Measurements from ENCODE around the gene SLC19A1.

The SLC19A1 gene

DNA sequence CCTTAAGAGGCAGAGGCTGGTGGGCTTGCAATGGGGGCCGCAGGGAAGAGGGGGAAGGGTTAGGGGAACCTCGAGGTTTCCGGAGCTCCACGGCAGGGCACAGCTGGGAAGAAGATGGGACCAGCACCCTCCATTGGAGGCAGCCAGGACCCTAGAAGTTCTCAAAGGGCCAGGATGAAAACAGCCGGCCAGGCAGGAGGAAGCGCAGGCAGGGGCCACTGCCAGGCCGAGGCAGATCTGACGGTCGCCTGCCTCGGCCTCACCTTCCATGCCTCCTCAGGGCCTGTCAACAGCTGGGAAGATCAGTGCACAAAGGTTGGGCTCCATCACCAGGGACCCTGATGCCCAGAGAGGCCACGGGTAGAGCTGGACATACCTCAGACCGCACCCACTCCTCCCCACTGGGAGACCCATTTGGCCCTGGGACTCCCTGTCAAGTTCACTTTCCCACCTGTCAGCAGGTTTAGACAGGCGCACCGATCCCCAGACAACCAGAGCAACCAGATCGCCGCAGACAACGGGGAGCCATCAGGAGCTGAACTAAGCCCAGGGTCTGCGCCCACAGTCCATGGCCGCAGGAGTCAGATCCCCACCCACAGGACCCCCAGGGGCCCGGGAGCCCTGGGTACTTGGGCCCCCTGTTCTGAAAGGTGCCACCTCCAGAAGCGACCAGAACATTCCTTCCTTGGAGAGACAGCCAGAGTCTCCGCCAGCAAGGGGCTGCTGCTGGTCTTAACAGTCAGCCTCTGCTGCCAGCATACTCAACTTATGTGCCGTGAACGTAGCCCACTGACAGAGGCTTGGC, 2.2 kb downstream of the SLC19A1 start:
- peak overlapping the region; percentile 97 for H3K27ac ChIP-seq
- peaks cover 77 to 89% of the 10 kb centered on the region in 2 experiments for H3K4me1 ChIP-seq (ENCODE audit: control insufficient read depth in 1 of 2, insufficient read depth in 1 of 2, low read depth in 1 of 2, low read length in 1 of 2)
- peak overlapping the region; percentile 84 to 88 for H3K4me3 ChIP-seq (ENCODE audit: low read depth in 1 of 2, low read length in 1 of 2)
- H3K36me3 ChIP-seq: peaks cover 50% of the 10 kb centered on the region
- H3K27me3 ChIP-seq: no peaks in the 10 kb centered on the region
- TF ChIP-seq, protein P1, sequence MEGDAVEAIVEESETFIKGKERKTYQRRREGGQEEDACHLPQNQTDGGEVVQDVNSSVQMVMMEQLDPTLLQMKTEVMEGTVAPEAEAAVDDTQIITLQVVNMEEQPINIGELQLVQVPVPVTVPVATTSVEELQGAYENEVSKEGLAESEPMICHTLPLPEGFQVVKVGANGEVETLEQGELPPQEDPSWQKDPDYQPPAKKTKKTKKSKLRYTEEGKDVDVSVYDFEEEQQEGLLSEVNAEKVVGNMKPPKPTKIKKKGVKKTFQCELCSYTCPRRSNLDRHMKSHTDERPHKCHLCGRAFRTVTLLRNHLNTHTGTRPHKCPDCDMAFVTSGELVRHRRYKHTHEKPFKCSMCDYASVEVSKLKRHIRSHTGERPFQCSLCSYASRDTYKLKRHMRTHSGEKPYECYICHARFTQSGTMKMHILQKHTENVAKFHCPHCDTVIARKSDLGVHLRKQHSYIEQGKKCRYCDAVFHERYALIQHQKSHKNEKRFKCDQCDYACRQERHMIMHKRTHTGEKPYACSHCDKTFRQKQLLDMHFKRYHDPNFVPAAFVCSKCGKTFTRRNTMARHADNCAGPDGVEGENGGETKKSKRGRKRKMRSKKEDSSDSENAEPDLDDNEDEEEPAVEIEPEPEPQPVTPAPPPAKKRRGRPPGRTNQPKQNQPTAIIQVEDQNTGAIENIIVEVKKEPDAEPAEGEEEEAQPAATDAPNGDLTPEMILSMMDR (IDR thresholded peaks at IDR 0.05): no peak
- H3K9me3 ChIP-seq: no peaks in the 10 kb centered on the region

DNA sequence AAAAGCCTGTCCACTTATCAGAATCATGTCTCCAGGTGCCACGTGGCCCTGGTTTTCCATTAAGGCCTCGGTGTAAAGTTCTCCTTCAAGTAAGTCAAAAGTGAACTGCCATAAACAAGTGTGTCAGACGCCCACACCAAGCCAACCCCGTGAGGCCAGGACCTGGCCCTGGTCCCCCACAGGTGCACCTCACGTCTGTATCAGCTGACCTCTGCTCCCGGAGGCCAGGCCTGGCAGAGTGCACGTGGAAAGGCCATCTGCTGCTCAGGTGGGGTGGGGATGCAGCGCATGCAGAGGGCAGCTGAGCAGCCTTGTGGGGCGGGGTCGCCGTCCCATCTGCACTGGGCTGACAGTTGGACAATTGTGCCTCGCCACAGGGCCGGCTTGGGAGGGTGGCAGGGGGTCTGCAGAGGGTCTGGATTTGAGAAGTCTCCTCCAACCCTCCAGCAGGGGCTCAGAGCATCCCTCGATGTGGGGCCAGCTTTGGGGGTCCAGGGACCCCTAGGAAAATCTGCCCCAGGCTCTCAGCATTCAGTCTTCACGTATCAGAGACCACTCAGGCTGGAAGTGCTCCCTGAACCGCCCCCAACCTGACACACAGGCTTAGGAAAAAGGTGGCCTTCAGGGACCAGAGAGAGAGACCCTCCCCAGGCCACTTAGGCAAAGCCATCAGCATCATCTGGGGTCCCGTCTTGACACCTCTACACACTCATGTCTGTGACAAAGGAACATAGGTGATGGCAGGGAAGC, 3.0 kb downstream of the SLC19A1 start:
- TF ChIP-seq, protein P1 (IDR thresholded peaks at IDR 0.05): no peak
- H3K27ac ChIP-seq: peak overlapping the region; percentile 97
- peak overlapping the region; percentile 84 to 88 for H3K4me3 ChIP-seq (ENCODE audit: low read depth in 1 of 2, low read length in 1 of 2)
- H3K9me3 ChIP-seq: no peaks in the 10 kb centered on the region
- H3K4me1 ChIP-seq (ENCODE audit: control insufficient read depth in 1 of 2, insufficient read depth in 1 of 2, low read depth in 1 of 2, low read length in 1 of 2): peaks cover 82 to 89% of the 10 kb centered on the region in 2 experiments
- no peaks in the 10 kb centered on the region for H3K27me3 ChIP-seq
- peaks cover 58% of the 10 kb centered on the region for H3K36me3 ChIP-seq

DNA sequence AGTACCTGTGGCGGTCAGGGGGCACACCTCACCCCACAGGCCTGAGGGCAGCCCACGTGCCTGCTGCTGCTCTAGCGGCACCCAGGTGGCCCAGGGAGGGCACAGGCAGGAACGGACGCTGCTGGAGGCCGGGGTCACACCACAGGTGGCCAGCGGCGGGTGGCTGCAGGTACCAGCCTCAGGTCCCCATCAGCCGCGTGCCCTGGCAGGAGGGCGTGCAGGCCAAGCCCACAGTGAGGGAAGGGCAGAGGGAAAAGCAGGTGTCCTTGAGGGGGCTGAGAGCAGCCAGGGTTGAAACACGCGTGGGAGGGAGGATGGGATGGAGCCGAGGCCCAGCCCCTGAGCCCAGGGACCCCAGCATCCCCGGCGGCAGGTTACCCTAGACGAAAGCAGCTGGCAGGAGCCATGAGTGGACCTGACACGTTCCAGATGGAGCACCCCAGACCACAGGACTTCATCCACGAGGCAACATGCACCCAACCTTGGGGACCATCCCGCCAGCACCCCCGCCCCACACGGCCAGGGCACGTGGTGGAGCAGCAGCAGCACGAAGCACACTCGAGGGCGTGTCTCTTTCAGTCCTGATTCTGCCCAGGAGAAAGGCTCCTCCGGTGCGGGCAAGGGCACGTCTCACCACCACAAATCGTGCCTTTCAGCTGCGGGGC, 3.7 kb downstream of the SLC19A1 start:
- TF ChIP-seq, protein P1 (IDR thresholded peaks at IDR 0.05): no peak
- Histone ChIP-seq H3K4me1 (ENCODE audit: control insufficient read depth in 1 of 2, insufficient read depth in 1 of 2, low read depth in 1 of 2, low read length in 1 of 2) (peaks cover 82 to 89% of the 10 kb centered on the region in 2 experiments), H3K36me3 (peaks cover 65% of the 10 kb centered on the region), H3K9me3 (no peaks in the 10 kb centered on the region), H3K27me3 (no peaks in the 10 kb centered on the region), H3K4me3 (ENCODE audit: low read depth in 1 of 2, low read length in 1 of 2) (no peak overlapping the region), H3K27ac (peak overlapping the region; percentile 97)

DNA sequence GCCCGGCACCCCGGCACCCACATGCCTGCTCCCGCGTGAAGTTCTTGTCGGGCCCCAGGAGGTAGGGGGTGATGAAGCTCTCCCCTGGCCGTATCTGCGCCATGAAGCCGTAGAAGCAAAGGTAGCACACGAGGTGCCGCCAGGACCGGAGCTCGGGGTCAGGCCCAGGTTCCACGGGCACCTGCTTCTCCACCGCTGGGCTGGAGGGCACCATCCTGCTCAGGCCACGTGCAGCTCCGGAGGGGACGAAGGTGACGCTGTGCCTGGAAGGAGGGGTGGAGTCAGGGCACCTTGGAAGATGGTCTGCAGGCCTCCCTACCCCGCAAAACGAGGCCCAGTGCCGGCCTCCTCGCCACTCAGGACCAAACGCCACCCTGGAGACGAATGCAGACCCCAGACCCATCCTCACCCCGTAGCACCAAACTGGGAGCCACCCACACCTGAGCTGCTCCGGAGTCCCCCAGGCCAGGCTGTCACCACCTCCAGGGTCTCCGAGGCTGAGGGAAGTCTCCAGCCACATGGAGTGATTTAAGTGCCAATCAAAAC, 4.4 kb downstream of the SLC19A1 start:
- H3K9me3 ChIP-seq: no peaks in the 10 kb centered on the region
- peak overlapping the region; percentile 97 for H3K27ac ChIP-seq
- H3K4me3 ChIP-seq (ENCODE audit: low read depth in 1 of 2, low read length in 1 of 2): no peak overlapping the region
- TF ChIP-seq, protein P1 (IDR thresholded peaks at IDR 0.05): no peak
- H3K36me3 ChIP-seq: peaks cover 66% of the 10 kb centered on the region
- peaks cover 82 to 89% of the 10 kb centered on the region in 2 experiments for H3K4me1 ChIP-seq (ENCODE audit: control insufficient read depth in 1 of 2, insufficient read depth in 1 of 2, low read depth in 1 of 2, low read length in 1 of 2)
- H3K27me3 ChIP-seq: no peaks in the 10 kb centered on the region

DNA sequence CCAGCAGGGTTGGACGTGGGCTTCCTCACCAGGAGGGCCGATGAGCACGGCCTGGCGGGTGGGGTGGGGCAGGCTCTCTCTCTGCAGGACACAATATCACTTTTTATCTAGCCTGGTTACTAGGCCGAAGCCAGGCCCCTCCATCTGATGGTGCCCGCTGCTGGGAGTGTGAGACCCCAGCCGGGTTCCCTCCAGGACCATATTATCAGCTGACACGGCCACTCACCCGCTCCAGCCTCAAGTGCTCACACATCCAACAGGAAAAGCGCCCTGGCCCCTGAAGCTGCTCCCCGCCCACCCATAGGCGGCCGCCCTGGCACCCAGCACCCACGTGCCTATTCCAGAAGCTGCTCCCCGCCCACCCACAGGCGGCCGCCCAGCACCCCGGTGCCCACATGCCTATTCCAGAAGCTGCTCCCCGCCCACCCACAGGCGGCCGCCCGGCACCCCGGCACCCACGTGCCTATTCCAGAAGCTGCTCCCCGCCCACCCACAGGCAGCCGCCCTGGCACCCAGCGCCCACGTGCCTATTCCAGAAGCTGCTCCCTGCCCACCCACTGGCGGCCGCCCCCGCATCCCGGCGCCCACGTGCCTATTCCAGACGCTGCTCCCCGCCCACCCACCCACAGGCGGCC, 5.0 kb downstream of the SLC19A1 start:
- H3K4me1 ChIP-seq (ENCODE audit: control insufficient read depth in 1 of 2, insufficient read depth in 1 of 2, low read depth in 1 of 2, low read length in 1 of 2): peaks cover 88 to 93% of the 10 kb centered on the region in 2 experiments

More for the DNA sequence above, 5.0 kb downstream of the SLC19A1 start:
- Histone ChIP-seq H3K36me3 (peaks cover 67% of the 10 kb centered on the region), H3K27ac (peak overlapping the region; percentile 98), H3K4me3 (ENCODE audit: low read depth in 1 of 2, low read length in 1 of 2) (no peak overlapping the region), H3K9me3 (no peaks in the 10 kb centered on the region), H3K27me3 (no peaks in the 10 kb centered on the region)
- TF ChIP-seq, protein P1 (IDR thresholded peaks at IDR 0.05): no peak

Data from neutrophil (primary cell).